Thyroid gland (tissue), 4 donors: ENCODE data around the gene KLHDC9.

ENCODE experiments used
- POLR2A ChIP-seq, 2 donors: fragments of 450-650 bp; IDR thresholded peaks; one replicate each; pipeline ENCODE4 v1.6.1; 2017; ENCODE audit warnings: antibody characterized with exemption in 2 of 2, mild to moderate bottlenecking in 2 of 2, moderate library complexity in 1 of 2
- TF ChIP-seq, protein P1 (sequence below), 6 experiments: fragments of 200-600 bp in 3 of 6; fragments of 450-650 bp in 3 of 6; sonication (generic) in 3 of 6; IDR thresholded peaks; one replicate each; pipeline ENCODE4 v1.5.1; 2016 to 2019; ENCODE audit warnings: antibody characterized with exemption in 6 of 6, mild to moderate bottlenecking in 2 of 6, inconsistent platforms in 1 of 6, moderate library complexity in 1 of 6

DNA sequence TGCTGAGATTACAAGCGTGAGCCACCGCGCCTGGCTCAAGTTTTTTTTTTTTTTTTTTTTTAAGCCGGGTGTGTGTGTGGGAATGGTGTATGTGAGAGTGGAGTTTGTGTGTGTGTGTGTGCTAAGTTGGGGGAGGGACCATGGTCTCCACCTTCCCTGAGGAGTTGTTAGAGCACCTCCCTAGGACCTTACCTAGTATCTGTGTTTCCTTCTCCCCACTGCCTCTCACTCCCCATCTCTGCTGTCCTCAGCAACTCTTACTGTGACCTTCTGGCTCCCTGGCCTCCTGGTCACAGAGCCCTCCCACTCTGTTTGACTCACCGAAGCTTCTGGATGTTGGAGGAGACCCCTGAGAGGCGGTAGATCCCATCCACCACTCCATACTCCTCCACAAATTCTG, 38.9 kb upstream of the KLHDC9 start:
- TF ChIP-seq, protein P1, sequence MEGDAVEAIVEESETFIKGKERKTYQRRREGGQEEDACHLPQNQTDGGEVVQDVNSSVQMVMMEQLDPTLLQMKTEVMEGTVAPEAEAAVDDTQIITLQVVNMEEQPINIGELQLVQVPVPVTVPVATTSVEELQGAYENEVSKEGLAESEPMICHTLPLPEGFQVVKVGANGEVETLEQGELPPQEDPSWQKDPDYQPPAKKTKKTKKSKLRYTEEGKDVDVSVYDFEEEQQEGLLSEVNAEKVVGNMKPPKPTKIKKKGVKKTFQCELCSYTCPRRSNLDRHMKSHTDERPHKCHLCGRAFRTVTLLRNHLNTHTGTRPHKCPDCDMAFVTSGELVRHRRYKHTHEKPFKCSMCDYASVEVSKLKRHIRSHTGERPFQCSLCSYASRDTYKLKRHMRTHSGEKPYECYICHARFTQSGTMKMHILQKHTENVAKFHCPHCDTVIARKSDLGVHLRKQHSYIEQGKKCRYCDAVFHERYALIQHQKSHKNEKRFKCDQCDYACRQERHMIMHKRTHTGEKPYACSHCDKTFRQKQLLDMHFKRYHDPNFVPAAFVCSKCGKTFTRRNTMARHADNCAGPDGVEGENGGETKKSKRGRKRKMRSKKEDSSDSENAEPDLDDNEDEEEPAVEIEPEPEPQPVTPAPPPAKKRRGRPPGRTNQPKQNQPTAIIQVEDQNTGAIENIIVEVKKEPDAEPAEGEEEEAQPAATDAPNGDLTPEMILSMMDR (IDR thresholded peaks at IDR 0.05), result no peak
- TF ChIP-seq POLR2A (IDR thresholded peaks at IDR 0.05), result no peak
